HepG2 (cell line): ENCODE results near the gene CNPY4. TPM values are rescaled to one million over a fixed set of nuclear protein-coding genes. Genes with fewer than 3 reads are reported as not detected.

Experiments used
- KIAA2018 ChIP-seq: sonication (generic); formaldehyde crosslinking; IDR thresholded peaks from 2 replicates; pipeline ENCODE4 v1.5.0; 2020; ENCODE audit warnings: mild to moderate bottlenecking, missing genetic modification reagents, borderline replicate concordance
- MZF1 ChIP-seq: sonication (generic); formaldehyde crosslinking; IDR thresholded peaks from 2 replicates; pipeline ENCODE4 v1.8.1; 2023; ENCODE audit warnings: mild to moderate bottlenecking, missing genetic modification reagents, borderline replicate concordance
- SMAD3 ChIP-seq: sonication (generic); formaldehyde crosslinking; IDR thresholded peaks from 2 replicates; pipeline ENCODE4 v1.4.0; 2020; ENCODE audit warnings: missing genetic modification reagents
- USF2 ChIP-seq, 2 experiments: sonication (generic) in 1 of 2; formaldehyde crosslinking in 1 of 2; IDR thresholded peaks; 2 replicates each; pipeline versions ENCODE4 v1.5.1 to v1.6.1; 2011 to 2020; ENCODE audit warnings: borderline replicate concordance in 1 of 2, low read depth in 1 of 2, low read length in 1 of 2, mild to moderate bottlenecking in 1 of 2, missing genetic modification reagents in 1 of 2, moderate library complexity in 1 of 2
- YEATS2 ChIP-seq: sonication (generic); formaldehyde crosslinking; IDR thresholded peaks from 2 replicates; pipeline ENCODE4 v1.4.0; 2020; ENCODE audit warnings: missing genetic modification reagents, borderline replicate concordance
- ZBTB20 ChIP-seq: sonication (generic); formaldehyde crosslinking; IDR thresholded peaks from 2 replicates; pipeline ENCODE4 v1.8.1; 2023; ENCODE audit warnings: missing genetic modification reagents, low read depth, mild to moderate bottlenecking, borderline replicate concordance
- ZNF232 ChIP-seq: sonication (generic); formaldehyde crosslinking; IDR thresholded peaks from 2 replicates; pipeline ENCODE4 v1.4.0; 2020; ENCODE audit warnings: missing genetic modification reagents, borderline replicate concordance
- ZSCAN20 ChIP-seq: sonication (generic); formaldehyde crosslinking; IDR thresholded peaks from 2 replicates; pipeline ENCODE4 v1.4.0; 2020; ENCODE audit warnings: missing genetic modification reagents, mild to moderate bottlenecking, borderline replicate concordance
- ZSCAN21 ChIP-seq: sonication (generic); formaldehyde crosslinking; IDR thresholded peaks from 2 replicates; pipeline ENCODE4 v1.8.0; 2022; ENCODE audit warnings: mild to moderate bottlenecking, missing genetic modification reagents, moderate library complexity, borderline replicate concordance
- polyA plus RNA-seq, 8 experiments: library from polyadenylated mRNA; depleted of rRNA in 3 of 8; stranded (reverse) in 7 of 8; unstranded in 1 of 8; fragments of >200 nt; fragmentation: Illumina TruSeq in 4 of 8; extraction: Trizol in 4 of 8; gene quantifications; 2 replicates each; pipeline versions ENCODE4 v1.2.1 to v1.2.3, GENCODE V29; 2011 to 2016; ENCODE audit warnings: low read depth in 4 of 8, missing spikeins in 1 of 8, mixed read lengths in 1 of 8; ENCODE audit not compliant: insufficient read depth in 1 of 8
- total RNA-seq, 5 experiments: library from RNA; depleted of rRNA; stranded (reverse); fragments of >200 nt; fragmentation: Illumina TruSeq; extraction: Trizol; gene quantifications; 2 replicates each; pipeline ENCODE4 v1.2.3, GENCODE V29; 2016; ENCODE audit warnings: low read depth in 1 of 5
- TF ChIP-seq, protein P1 (sequence below): sonication (generic); formaldehyde crosslinking; IDR thresholded peaks from 2 replicates; pipeline ENCODE4 v1.8.1; 2022; ENCODE audit warnings: low read depth, mild to moderate bottlenecking, missing genetic modification reagents
- TF ChIP-seq, protein P2 (sequence below): IDR thresholded peaks from 2 replicates; pipeline ENCODE4 v1.6.1; 2016; ENCODE audit warnings: control low read depth

The CNPY4 gene
- total and polyA plus RNA-seq, 2 of the 13 experiments (the other 11 are each of a cell fraction or from before 2014, with no cell fraction given) = 6.2 to 12.7 TPM

DNA sequence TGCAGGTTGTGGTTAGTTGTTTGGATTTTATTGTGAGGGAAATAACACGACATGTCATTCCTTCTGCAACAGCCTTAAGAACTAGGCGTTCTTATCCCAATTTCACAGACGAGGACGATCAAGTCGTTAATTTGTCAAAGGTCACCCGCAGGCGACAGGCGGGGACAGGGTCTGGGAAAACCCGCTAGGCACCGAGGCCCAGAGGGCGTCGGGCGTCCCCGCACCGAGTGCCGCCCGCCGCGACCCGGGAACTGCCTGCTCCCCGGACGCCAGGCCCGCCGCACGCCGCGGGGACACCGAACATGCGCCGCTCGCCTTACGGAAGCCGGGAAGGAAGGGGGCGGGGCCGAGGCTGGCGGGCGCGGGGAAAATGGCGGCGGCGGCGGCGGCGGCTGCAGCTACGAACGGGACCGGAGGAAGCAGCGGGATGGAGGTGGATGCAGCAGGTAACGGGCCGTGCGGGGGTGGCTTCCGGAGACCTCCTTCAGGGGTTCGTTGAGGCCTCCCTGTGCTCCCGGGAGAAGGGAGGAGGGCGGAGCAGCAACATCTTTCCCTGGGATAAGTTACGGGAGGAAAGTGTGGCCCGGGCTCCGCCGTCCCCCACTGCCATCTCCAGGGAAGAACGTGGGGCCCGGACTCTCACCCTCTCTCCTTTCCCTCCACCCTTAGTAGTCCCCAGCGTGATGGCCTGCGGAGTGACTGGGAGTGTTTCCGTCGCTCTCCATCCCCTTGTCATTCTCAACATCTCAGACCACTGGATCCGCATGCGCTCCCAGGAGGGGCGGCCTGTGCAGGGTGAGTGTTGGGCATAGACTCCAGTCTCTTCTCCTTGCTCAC is 30.6 kb upstream of the CNPY4 start, which contains the start of gene COPS6 (continued):
- TF ChIP-seq KIAA2018 (peak; percentile 65; the same call in 1 of the 2 replicates), ZSCAN21 (CRISPR knock-in tag) (peak; percentile 99), USF2 (IDR thresholded peaks at IDR 0.05; ENCODE audit: low read depth, low read length) (no peak), USF2 (CRISPR knock-in tag; IDR thresholded peaks at IDR 0.05; ENCODE audit: borderline replicate concordance) (peak; percentile 8; the same call in 1 of the 2 replicates), ZSCAN20 (CRISPR knock-in tag) (peak; percentile 90; the same call in 1 of the 2 replicates), ZBTB20 (CRISPR knock-in tag) (0 out of 2 replicates have a peak, but pooled peaks have one; percentile 24), ZNF232 (peak; percentile 56), MZF1 (CRISPR knock-in tag) (0 out of 2 replicates have a peak, but pooled peaks have one; percentile 47), SMAD3 (CRISPR knock-in tag) (no peak), YEATS2 (peak; percentile 89)
- TF ChIP-seq, protein P1, sequence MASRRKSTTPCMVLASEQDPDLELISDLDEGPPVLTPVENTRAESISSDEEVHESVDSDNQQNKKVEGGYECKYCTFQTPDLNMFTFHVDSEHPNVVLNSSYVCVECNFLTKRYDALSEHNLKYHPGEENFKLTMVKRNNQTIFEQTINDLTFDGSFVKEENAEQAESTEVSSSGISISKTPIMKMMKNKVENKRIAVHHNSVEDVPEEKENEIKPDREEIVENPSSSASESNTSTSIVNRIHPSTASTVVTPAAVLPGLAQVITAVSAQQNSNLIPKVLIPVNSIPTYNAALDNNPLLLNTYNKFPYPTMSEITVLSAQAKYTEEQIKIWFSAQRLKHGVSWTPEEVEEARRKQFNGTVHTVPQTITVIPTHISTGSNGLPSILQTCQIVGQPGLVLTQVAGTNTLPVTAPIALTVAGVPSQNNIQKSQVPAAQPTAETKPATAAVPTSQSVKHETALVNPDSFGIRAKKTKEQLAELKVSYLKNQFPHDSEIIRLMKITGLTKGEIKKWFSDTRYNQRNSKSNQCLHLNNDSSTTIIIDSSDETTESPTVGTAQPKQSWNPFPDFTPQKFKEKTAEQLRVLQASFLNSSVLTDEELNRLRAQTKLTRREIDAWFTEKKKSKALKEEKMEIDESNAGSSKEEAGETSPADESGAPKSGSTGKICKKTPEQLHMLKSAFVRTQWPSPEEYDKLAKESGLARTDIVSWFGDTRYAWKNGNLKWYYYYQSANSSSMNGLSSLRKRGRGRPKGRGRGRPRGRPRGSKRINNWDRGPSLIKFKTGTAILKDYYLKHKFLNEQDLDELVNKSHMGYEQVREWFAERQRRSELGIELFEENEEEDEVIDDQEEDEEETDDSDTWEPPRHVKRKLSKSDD = peak; percentile 93
- TF ChIP-seq, protein P2, sequence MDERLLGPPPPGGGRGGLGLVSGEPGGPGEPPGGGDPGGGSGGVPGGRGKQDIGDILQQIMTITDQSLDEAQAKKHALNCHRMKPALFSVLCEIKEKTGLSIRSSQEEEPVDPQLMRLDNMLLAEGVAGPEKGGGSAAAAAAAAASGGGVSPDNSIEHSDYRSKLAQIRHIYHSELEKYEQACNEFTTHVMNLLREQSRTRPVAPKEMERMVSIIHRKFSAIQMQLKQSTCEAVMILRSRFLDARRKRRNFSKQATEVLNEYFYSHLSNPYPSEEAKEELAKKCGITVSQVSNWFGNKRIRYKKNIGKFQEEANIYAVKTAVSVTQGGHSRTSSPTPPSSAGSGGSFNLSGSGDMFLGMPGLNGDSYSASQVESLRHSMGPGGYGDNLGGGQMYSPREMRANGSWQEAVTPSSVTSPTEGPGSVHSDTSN = no peak
